Measurements from ENCODE around the gene PAPLN.

Gene PAPLN

GRCh38 chr14:73249564-73250316 lies 12.4 kb downstream of the PAPLN start:
- H3K27ac ChIP-seq = no peak overlapping the region
- no peaks in the 10 kb centered on the region for H3K36me3 ChIP-seq (replicated peaks)
- TF ChIP-seq CTCF (IDR thresholded peaks at IDR 0.05; ENCODE audit: low read depth, low read length, missing control alignments) = no peak
- no peak for DNase-seq
- no peak overlapping the region for H3K4me3 ChIP-seq (ENCODE audit: low read depth, low read length)
- in situ Hi-C loops (cut with HindIII; ENCODE audit: low pct_ligation_motif_present, low sequenced_read_pairs) = no loop called here
- H3K27me3 ChIP-seq (replicated peaks) = no peaks in the 10 kb centered on the region

GRCh38 chr14:73250317-73250713 lies 13.0 kb downstream of the PAPLN start:
- Histone ChIP-seq H3K36me3 (replicated peaks) (no peaks in the 10 kb centered on the region), H3K27me3 (replicated peaks) (no peaks in the 10 kb centered on the region), H3K4me3 (ENCODE audit: low read depth, low read length) (no peak overlapping the region), H3K27ac (no peak overlapping the region)
- DNase-seq = no peak
- in situ Hi-C loops (cut with HindIII; ENCODE audit: low pct_ligation_motif_present, low sequenced_read_pairs) = no loop called here
- TF ChIP-seq CTCF (IDR thresholded peaks at IDR 0.05; ENCODE audit: low read depth, low read length, missing control alignments) = no peak

- no peaks in the 10 kb centered on the region for H3K27me3 ChIP-seq (replicated peaks)
- in situ Hi-C loops (cut with HindIII; ENCODE audit: low pct_ligation_motif_present, low sequenced_read_pairs) = no loop called here
- no peak for TF ChIP-seq CTCF (IDR thresholded peaks at IDR 0.05; ENCODE audit: low read depth, low read length, missing control alignments)
- H3K36me3 ChIP-seq (replicated peaks) = no peaks in the 10 kb centered on the region
- DNase-seq = no peak
- no peak overlapping the region for H3K4me3 ChIP-seq (ENCODE audit: low read depth, low read length)
- H3K27ac ChIP-seq = no peak overlapping the region
Observed at GRCh38 chr14:73250781-73251500, 13.6 kb downstream of the PAPLN start.

GRCh38 chr14:73251516-73252215 lies 14.4 kb downstream of the PAPLN start:
- TF ChIP-seq CTCF (IDR thresholded peaks at IDR 0.05; ENCODE audit: low read depth, low read length, missing control alignments) = no peak
- Histone ChIP-seq H3K4me3 (ENCODE audit: low read depth, low read length) (no peak overlapping the region), H3K27me3 (replicated peaks) (no peaks in the 10 kb centered on the region), H3K36me3 (replicated peaks) (no peaks in the 10 kb centered on the region), H3K27ac (no peak overlapping the region)
- in situ Hi-C loops (cut with HindIII; ENCODE audit: low pct_ligation_motif_present, low sequenced_read_pairs) = no loop called here
- no peak for DNase-seq

- Histone ChIP-seq H3K4me3 (ENCODE audit: low read depth, low read length) (no peak overlapping the region), H3K36me3 (replicated peaks) (no peaks in the 10 kb centered on the region), H3K27me3 (replicated peaks) (no peaks in the 10 kb centered on the region), H3K27ac (no peak overlapping the region)
- no peak for DNase-seq
- no peak for TF ChIP-seq CTCF (IDR thresholded peaks at IDR 0.05; ENCODE audit: low read depth, low read length, missing control alignments)
- in situ Hi-C loops (cut with HindIII; ENCODE audit: low pct_ligation_motif_present, low sequenced_read_pairs) = no loop called here
Observed at GRCh38 chr14:73252491-73253322, 15.4 kb downstream of the PAPLN start.
